ENCODE results near the gene C16orf92. TPM values are rescaled to one million over a fixed set of nuclear protein-coding genes. Genes with fewer than 3 reads are reported as not detected.

Gene C16orf92
- total RNA-seq, 2 experiments from 2014 or later: not detected

DNA sequence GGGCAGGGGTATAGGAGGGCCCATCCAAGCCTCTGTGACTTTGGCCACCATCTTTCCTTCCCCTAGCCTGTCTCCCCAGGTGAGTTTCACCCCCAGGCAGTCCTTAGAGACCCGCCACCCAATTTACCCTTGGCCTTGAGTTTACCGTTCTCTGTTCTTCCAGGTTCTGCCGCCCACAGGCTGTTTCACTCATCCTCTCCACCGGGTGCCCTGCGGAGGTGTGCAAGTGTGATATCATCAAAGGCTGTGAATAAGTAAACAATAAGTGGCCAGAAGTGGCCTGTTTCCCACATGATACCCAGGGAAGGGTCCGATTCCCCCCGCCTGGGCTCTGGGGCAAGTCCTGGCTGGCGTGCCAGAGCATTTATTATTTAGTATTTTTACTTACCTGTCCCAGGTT is 23.2 kb downstream of the C16orf92 start:
- TF ChIP-seq, protein P1, sequence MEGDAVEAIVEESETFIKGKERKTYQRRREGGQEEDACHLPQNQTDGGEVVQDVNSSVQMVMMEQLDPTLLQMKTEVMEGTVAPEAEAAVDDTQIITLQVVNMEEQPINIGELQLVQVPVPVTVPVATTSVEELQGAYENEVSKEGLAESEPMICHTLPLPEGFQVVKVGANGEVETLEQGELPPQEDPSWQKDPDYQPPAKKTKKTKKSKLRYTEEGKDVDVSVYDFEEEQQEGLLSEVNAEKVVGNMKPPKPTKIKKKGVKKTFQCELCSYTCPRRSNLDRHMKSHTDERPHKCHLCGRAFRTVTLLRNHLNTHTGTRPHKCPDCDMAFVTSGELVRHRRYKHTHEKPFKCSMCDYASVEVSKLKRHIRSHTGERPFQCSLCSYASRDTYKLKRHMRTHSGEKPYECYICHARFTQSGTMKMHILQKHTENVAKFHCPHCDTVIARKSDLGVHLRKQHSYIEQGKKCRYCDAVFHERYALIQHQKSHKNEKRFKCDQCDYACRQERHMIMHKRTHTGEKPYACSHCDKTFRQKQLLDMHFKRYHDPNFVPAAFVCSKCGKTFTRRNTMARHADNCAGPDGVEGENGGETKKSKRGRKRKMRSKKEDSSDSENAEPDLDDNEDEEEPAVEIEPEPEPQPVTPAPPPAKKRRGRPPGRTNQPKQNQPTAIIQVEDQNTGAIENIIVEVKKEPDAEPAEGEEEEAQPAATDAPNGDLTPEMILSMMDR (IDR thresholded peaks at IDR 0.05): no peak
- Mint-ChIP-seq H3K4me3 (no peak overlapping the region), H3K9me3 (no peaks in the 10 kb centered on the region), H3K27me3 (no peaks in the 10 kb centered on the region), H3K36me3 (ENCODE audit: low read depth) (no peaks in the 10 kb centered on the region), H3K4me1 (ENCODE audit: low read depth) (no peaks in the 10 kb centered on the region), H3K27ac (no peak overlapping the region)
- intact Hi-C loops (cut with micrococcal nuclease): no loop called here
- ATAC-seq (no peak), DNase-seq (no peak)
- POLR2A ChIA-PET: interaction anchor here (0.6 to 1.3 kb wide), 2 partner anchors 28 to 50 kb away, joined by 3 read pairs; partner anchors contain the start of gene INO80E
- CTCF ChIA-PET: interaction anchor here (0.8 kb wide), 1 partner anchor 9 kb away, joined by 3 read pairs; no protein-coding TSS in a partner anchor

- H3K9me3 Mint-ChIP-seq: no peaks in the 10 kb centered on the region
- no peak for ATAC-seq
- no peaks in the 10 kb centered on the region for H3K27me3 Mint-ChIP-seq
- H3K36me3 Mint-ChIP-seq (ENCODE audit: low read depth): no peaks in the 10 kb centered on the region
- peaks cover 2% of the 10 kb centered on the region for H3K4me1 Mint-ChIP-seq (ENCODE audit: low read depth)
- DNase-seq: no peak
- ChIA-PET CTCF (interaction anchor here (0.6 to 3.0 kb wide), 3 partner anchors 8 to 91 kb away, joined by 3 to 20 read pairs (median 3); partner anchors contain the start of gene TLCD3B), POLR2A (interaction anchor here (0.6 kb wide), 1 partner anchor 28 kb away, joined by 3 read pairs; no protein-coding TSS in a partner anchor)
- H3K27ac Mint-ChIP-seq: no peak overlapping the region
- intact Hi-C loops (cut with micrococcal nuclease): no loop called here
- TF ChIP-seq, protein P1 (IDR thresholded peaks at IDR 0.05): no peak
- no peak overlapping the region for H3K4me3 Mint-ChIP-seq
These were observed 23.6 kb downstream of the C16orf92 start for GRCh38 chr16:30046588-30046987.

- ChIA-PET CTCF (interaction anchor here (0.7 to 3.0 kb wide), 3 partner anchors 18 to 202 kb away, joined by 3 to 20 read pairs (median 6); partner anchors contain the start of gene TLCD3B), POLR2A (interaction anchor here (1.1 kb wide), 1 partner anchor 13 kb away, joined by 4 read pairs; no protein-coding TSS in a partner anchor)
- peaks cover 2% of the 10 kb centered on the region for H3K27me3 Mint-ChIP-seq
- H3K36me3 Mint-ChIP-seq (ENCODE audit: low read depth): no peaks in the 10 kb centered on the region
- TF ChIP-seq, protein P1 (IDR thresholded peaks at IDR 0.05): no peak
- intact Hi-C loops (cut with micrococcal nuclease): no loop called here
- H3K4me1 Mint-ChIP-seq (ENCODE audit: low read depth): peaks cover 10% of the 10 kb centered on the region
- no peak overlapping the region for H3K27ac Mint-ChIP-seq
- no peaks in the 10 kb centered on the region for H3K9me3 Mint-ChIP-seq
- DNase-seq (no peak), ATAC-seq (no peak)
- no peak overlapping the region for H3K4me3 Mint-ChIP-seq
These were observed 26.9 kb downstream of the C16orf92 start for GRCh38 chr16:30049871-30050270.

DNA sequence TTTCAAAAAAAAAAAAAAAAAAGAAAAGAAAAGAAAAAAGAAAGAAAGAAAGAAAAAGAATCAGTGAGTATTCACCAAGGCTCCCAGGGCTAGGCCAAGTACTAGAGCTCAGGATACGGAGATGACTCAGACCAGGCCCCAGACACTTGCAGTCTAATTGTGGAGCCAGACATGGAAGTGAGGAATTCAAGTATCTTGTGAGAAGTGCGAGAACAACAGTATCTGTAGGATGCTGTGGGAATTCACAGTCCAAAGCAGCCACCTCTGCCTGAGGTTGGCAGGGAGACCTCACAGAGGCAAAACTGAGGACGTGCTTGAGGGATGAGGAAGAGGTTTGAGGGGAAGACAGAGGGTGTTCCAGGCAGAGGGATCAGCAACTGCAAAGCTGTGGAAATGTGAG is 28.5 kb downstream of the C16orf92 start:
- H3K27ac Mint-ChIP-seq: no peak overlapping the region
- DNase-seq: no peak
- POLR2A ChIA-PET: no interaction called here
- TF ChIP-seq, protein P1 (IDR thresholded peaks at IDR 0.05): no peak
- no peaks in the 10 kb centered on the region for H3K36me3 Mint-ChIP-seq (ENCODE audit: low read depth)
- CTCF ChIA-PET: interaction anchor here (0.8 to 2.8 kb wide), 3 partner anchors 14 to 351 kb away, joined by 3 to 8 read pairs (median 4); partner anchors contain the start of gene ALDOA
- intact Hi-C loops (cut with micrococcal nuclease): no loop called here
- ATAC-seq: no peak
- H3K27me3 Mint-ChIP-seq: peaks cover 2% of the 10 kb centered on the region
- no peaks in the 10 kb centered on the region for H3K9me3 Mint-ChIP-seq
- peaks cover 16% of the 10 kb centered on the region for H3K4me1 Mint-ChIP-seq (ENCODE audit: low read depth)
- peak overlapping the region; percentile 80 for H3K4me3 Mint-ChIP-seq

DNA sequence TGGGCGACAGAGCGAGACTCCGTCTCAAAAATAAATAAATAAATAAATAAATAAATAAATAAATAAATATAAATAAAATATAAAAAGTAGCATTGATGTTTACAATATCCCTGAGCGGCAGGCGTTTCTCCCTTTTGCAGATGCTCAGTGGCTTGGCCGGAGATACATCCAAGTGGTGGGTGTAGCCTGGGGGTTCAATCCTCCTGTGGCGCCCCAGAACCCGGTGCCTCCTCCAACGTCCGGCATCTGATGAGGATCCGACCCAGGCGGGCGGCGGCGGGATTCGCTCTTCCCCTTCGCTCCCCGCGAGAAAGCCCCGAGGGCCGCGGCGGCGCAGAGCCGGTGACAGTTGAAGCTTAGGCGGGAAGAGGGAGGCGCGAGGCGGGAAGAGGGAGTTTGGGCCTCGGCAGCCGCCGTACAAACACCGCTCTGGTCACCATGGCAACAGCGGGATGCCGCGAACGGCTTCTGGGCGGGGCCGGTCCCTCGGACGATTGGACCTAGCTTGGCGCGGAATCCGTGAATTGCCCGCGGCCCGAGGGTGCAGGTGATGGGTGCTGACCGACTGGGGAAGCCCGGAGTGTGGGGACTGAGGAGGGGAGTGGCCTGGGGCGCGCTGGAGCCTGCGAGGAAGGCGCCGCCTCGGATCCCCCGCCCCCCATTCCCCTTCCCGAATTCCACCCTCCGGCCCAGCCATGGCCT is 29.8 kb downstream of the C16orf92 start:
- ChIA-PET CTCF (interaction anchor here (0.7 to 2.8 kb wide), 5 partner anchors 10 to 354 kb away, joined by 3 to 14 read pairs (median 4); partner anchors contain the start of gene TLCD3B), POLR2A (interaction anchor here (1.1 to 4.6 kb wide), 2 partner anchors 12 to 39 kb away, joined by 5 to 44 read pairs; partner anchors contain the start of genes ALDOA and TBX6)
- H3K4me1 Mint-ChIP-seq (ENCODE audit: low read depth): peaks cover 16% of the 10 kb centered on the region
- H3K27me3 Mint-ChIP-seq: peaks cover 2% of the 10 kb centered on the region
- intact Hi-C loops (cut with micrococcal nuclease): no loop called here
- peak; percentile 82 for ATAC-seq
- no peaks in the 10 kb centered on the region for H3K36me3 Mint-ChIP-seq (ENCODE audit: low read depth)
- peak overlapping the region; percentile 80 for H3K4me3 Mint-ChIP-seq
- TF ChIP-seq, protein P1 (IDR thresholded peaks at IDR 0.05): no peak
- no peaks in the 10 kb centered on the region for H3K9me3 Mint-ChIP-seq
- peak overlapping the region; percentile 57 for H3K27ac Mint-ChIP-seq
- DNase-seq: peak; percentile 94
